OCI-LY1 (cell line): ENCODE data around the gene FAT2.

Experiments used
- CTCF ChIP-seq: fragments of 200-600 bp; sonication (generic), shearing (Covaris generic); IDR thresholded peaks from 2 replicates; pipeline ENCODE4 v1.5.1; 2017; ENCODE audit warnings: mild to moderate bottlenecking, antibody characterized with exemption, low read length, moderate library complexity, mixed read lengths
- EZH2 ChIP-seq: fragments of 200-600 bp; sonication (generic), shearing (Covaris generic); IDR thresholded peaks from 2 replicates; pipeline ENCODE4 v1.8.0; 2017; ENCODE audit warnings: borderline replicate concordance, mixed run types, mild to moderate bottlenecking, antibody characterized with exemption, low read length, moderate library complexity, mixed read lengths

- no peak for TF ChIP-seq CTCF
- TF ChIP-seq EZH2: no peak
Observed at GRCh38 chr5:151615431-151615830, 24.3 kb upstream of the FAT2 start.
